ENCODE results near the gene KRT3. TPM values are rescaled to one million over a fixed set of nuclear protein-coding genes. Genes with fewer than 3 reads are reported as not detected.
A peak's percentile ranks its signal among the peaks of the same experiment; 100 is the strongest.

Gene KRT3
- total and polyA plus RNA-seq, 12 donors, result not detected

DNA sequence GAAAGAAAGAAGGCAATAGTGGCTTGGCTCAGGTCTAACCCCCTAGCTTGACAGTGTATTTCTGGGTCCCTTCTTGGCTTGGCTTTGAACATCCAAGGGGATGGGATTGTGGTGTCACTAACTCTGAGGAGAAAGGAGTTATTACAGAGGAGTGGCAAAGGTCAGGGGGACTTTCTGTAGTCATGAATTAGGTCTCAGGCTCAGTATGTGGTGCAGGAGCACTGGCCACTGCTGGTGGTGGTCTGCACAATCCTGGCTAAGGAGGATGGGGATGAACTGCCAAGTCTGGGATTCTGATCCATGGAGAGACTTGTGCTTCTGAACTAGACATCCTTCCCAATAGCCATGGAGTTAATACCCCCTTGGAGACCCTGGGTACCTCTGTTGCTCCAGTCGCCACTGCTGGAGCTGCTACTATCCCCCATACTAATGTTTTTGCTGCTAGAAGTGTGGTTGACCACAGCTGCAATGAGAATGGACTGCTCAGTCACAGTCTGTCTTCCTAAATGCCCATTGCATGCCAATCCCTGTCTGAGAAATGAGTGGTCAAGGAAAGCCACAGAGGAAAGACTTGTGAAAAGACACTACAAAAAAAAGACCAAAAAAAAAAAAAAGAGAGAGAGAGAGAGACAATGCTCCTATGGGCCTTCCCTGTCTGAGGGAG, 51.3 kb downstream of the KRT3 start:
- H3K4me3 ChIP-seq, result no peak overlapping the region
- no peaks in the 10 kb centered on the region for H3K4me1 ChIP-seq (replicated peaks in 1 of 2)
- no peaks in the 10 kb centered on the region for H3K9me3 ChIP-seq (replicated peaks in 1 of 3)
- intact Hi-C loops (cut with DNase I), result no loop called here
- H3K27ac ChIP-seq, result no peak overlapping the region
- no peak for TF ChIP-seq CTCF (IDR thresholded peaks at IDR 0.05)
- TF ChIP-seq POLR2A (IDR thresholded peaks at IDR 0.05), result no peak
- H3K36me3 ChIP-seq (replicated peaks in 1 of 2), result no peaks in the 10 kb centered on the region
- no peak for DNase-seq
- 57 to 69% (median 62%) methylated on average over 1 of the region's 1 CpG; no CpG with 5 or more reads in 1 of the 4 donors for WGBS, 4 donors
- H3K27me3 ChIP-seq, result peaks cover 48% of the 10 kb centered on the region

DNA sequence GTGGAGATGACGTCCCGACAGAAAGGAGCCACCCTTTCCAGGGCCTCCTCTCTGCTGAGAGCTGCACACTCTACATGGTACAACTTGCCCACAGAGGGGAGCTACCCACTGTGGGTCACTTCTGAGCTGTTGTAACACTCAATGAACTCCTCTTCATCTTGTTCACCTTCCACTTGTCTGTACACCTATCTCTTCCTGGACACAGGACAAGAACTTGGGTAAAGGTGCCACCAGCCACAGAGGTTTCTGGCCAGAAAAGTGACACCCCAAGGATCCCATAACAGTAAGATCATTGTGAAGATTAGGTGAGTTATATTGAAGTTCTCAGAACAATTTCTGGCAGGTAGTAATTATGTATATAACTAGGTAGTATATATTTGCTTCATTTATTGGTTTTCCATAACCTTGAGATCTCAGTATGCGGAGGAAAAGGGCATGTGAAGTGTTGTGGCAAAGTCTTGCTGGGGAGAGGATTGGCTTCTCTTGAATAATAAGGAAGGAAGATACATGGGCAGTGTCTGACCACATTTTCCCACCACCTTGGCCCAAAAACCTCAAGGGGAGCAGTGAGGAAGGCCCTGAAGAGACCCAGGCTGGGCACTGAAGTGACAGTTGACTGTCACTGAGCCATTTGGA, 53.0 kb downstream of the KRT3 start:
- Histone ChIP-seq H3K4me3 (no peak overlapping the region), H3K36me3 (replicated peaks in 1 of 2) (no peaks in the 10 kb centered on the region), H3K27ac (no peak overlapping the region), H3K27me3 (peaks cover 39% of the 10 kb centered on the region), H3K4me1 (replicated peaks in 1 of 2) (no peaks in the 10 kb centered on the region), H3K9me3 (replicated peaks in 1 of 3) (no peaks in the 10 kb centered on the region)
- DNase-seq, result no peak
- TF ChIP-seq CTCF (IDR thresholded peaks at IDR 0.05), result no peak
- TF ChIP-seq POLR2A (IDR thresholded peaks at IDR 0.05), result no peak
- intact Hi-C loops (cut with DNase I), result no loop called here
- 58 to 96% (median 77%) methylated on average over 1 to 3 of the region's 3 CpGs for WGBS, 4 donors

- intact Hi-C loops (cut with DNase I), result no loop called here
- no peak overlapping the region for H3K4me3 ChIP-seq
- WGBS, 4 donors, result 44 to 71% (median 67%) methylated on average over 3 to 7 of the region's 7 CpGs
- TF ChIP-seq POLR2A (IDR thresholded peaks at IDR 0.05) (no peak), CTCF (IDR thresholded peaks at IDR 0.05) (no peak)
- no peaks in the 10 kb centered on the region for H3K4me1 ChIP-seq (replicated peaks in 1 of 2)
- H3K27ac ChIP-seq, result no peak overlapping the region
- H3K36me3 ChIP-seq (replicated peaks in 1 of 2), result no peaks in the 10 kb centered on the region
- H3K9me3 ChIP-seq (replicated peaks in 1 of 3), result no peaks in the 10 kb centered on the region
- no peak for DNase-seq
- H3K27me3 ChIP-seq, result peaks cover 33% of the 10 kb centered on the region
Observed at GRCh38 chr12:52742196-52742580, 53.7 kb downstream of the KRT3 start.

DNA sequence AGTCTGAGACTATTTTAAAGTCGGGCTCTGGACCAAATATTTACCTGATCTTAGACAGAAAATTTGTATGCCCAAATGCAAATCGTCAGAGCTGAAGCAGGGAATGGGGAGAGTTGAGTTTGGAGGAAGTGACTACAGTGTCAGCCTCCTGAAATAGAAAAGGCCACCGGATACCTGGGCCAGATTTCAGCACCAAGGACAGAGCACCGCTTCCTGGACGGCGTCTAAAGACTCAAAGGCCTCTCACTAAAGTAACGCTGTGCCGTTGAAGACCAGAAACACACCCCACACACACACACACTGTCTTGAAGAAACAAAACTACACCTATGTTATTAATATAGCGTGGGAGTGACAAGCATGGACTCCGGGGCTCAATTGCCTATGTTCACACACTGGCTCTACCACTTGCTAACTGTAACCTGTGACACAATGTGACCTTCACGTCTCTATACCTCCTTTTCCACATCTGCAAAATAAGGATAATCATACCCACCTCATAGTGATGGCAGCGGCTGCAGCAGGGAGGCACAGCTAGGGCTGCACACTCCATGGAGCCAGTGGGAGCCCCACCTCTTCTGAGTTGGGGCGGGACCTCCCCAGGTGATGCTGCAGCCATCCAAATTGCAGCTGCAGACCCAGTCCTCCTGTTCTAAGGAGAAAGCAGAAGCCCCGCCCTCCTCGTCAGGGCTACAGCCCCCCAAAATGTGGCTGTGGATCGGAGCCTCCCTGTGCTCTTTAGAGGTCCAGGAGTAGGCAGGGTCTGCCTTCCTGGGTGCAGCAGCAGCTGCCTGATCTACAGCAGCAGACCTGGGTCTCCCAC, 54.3 kb downstream of the KRT3 start:
- no peaks in the 10 kb centered on the region for H3K4me1 ChIP-seq (replicated peaks in 1 of 2)
- H3K27me3 ChIP-seq, result peaks cover 27% of the 10 kb centered on the region
- H3K4me3 ChIP-seq, result no peak overlapping the region
- DNase-seq, result peak in 6 of 7 donors; percentile 40 to 65 (median 53)
- no peak overlapping the region for H3K27ac ChIP-seq
- no peaks in the 10 kb centered on the region for H3K36me3 ChIP-seq (replicated peaks in 1 of 2)
- no peak for TF ChIP-seq POLR2A (IDR thresholded peaks at IDR 0.05)
- no peak for TF ChIP-seq CTCF (IDR thresholded peaks at IDR 0.05)
- H3K9me3 ChIP-seq (replicated peaks in 1 of 3), result no peaks in the 10 kb centered on the region
- WGBS, 4 donors, result 15 to 16% (median 15%) methylated on average over 11 to 16 of the region's 16 CpGs
- intact Hi-C loops (cut with DNase I), result no loop called here
